SK-N-SH (cell line): Measurements from ENCODE around the gene DOCK6. TPM values are rescaled to one million over a fixed set of nuclear protein-coding genes. Genes with fewer than 3 reads are reported as not detected.

ENCODE experiments used
- CTCF ChIA-PET: fragments of 300-600, 350-600 bp; formaldehyde crosslinking; extraction: SDS; loops from one replicate; lab custom pipeline; 2021; lab: Yijun Ruan, JAX
- POLR2A ChIA-PET: fragments of 350-600 bp; sonication (Branson Sonifier 250); formaldehyde crosslinking; extraction: SDS; loops from one replicate; lab custom pipeline; 2020; ENCODE audit warnings: antibody characterized with exemption, inconsistent platforms; lab: Yijun Ruan, JAX
- DNase-seq: peaks from one replicate; pipeline ENCODE4 v3.0.0; 2012
- H2AFZ ChIP-seq: fragments of 200-600 bp; sonication (generic); 2 replicates; pipeline ENCODE4 v1.8.1; 2016; ENCODE audit warnings: antibody characterized with exemption, mild to moderate bottlenecking, low read depth
- H3F3A ChIP-seq: fragments of 200-600 bp; sonication (generic); replicated peaks from 2 replicates; pipeline ENCODE3; 2016; ENCODE audit warnings: antibody characterized with exemption, mild to moderate bottlenecking; ENCODE audit not compliant: insufficient read depth
- H3K27ac ChIP-seq, 2 experiments: fragments of 200-500 bp in 1 of 2; fragments of 200-600 bp in 1 of 2; sonication (Bioruptor generic) in 1 of 2; sonication (generic), shearing (Covaris generic) in 1 of 2; 2 replicates each; pipeline versions ENCODE4 v1.5.1 to v1.6.1; 2014 to 2016; ENCODE audit warnings: low read depth in 2 of 2, inconsistent platforms in 1 of 2, low read length in 1 of 2, mild to moderate bottlenecking in 1 of 2, mixed read lengths in 1 of 2
- H3K27me3 ChIP-seq: fragments of 200-600 bp; sonication (generic), shearing (Covaris generic); 2 replicates; pipeline ENCODE4 v1.6.1; 2016; ENCODE audit warnings: mixed run types; ENCODE audit not compliant: insufficient read depth
- H3K36me3 ChIP-seq, 2 experiments: fragments of 200-500 bp in 1 of 2; fragments of 200-600 bp in 1 of 2; sonication (Bioruptor generic) in 1 of 2; sonication (generic) in 1 of 2; replicated peaks in 1 of 2; 2 replicates each; pipeline versions ENCODE3 to v1.5.1; 2014 to 2016; ENCODE audit warnings: low read length in 1 of 2, mild to moderate bottlenecking in 1 of 2; ENCODE audit not compliant: insufficient read depth in 2 of 2, control insufficient read depth in 1 of 2
- H3K4me1 ChIP-seq, 2 experiments: fragments of 200-500 bp in 1 of 2; fragments of 200-600 bp in 1 of 2; sonication (Bioruptor generic) in 1 of 2; sonication (generic), shearing (Covaris generic) in 1 of 2; 2 replicates each; pipeline versions ENCODE4 v1.5.1 to v1.6.1; 2014 to 2016; ENCODE audit warnings: low read depth in 1 of 2, low read length in 1 of 2, mixed run types in 1 of 2; ENCODE audit not compliant: insufficient read depth in 2 of 2, control insufficient read depth in 1 of 2
- H3K4me2 ChIP-seq: fragments of 200-600 bp; sonication (generic), shearing (Covaris generic); 2 replicates; pipeline ENCODE4 v1.6.1; 2017; ENCODE audit warnings: mixed run types
- H3K4me3 ChIP-seq, 2 experiments: fragments of 200-500 bp in 1 of 2; fragments of 200-600 bp in 1 of 2; sonication (Bioruptor generic) in 1 of 2; sonication (generic), shearing (Covaris generic) in 1 of 2; 2 replicates each; pipeline versions ENCODE4 v1.5.1 to v1.8.1; 2014 to 2016; ENCODE audit warnings: low read depth in 2 of 2, inconsistent platforms in 1 of 2, low read length in 1 of 2, mild to moderate bottlenecking in 1 of 2, mixed read lengths in 1 of 2, moderate library complexity in 1 of 2
- H3K79me2 ChIP-seq: fragments of 200-600 bp; sonication (generic); 2 replicates; pipeline ENCODE4 v1.8.1; 2017; ENCODE audit warnings: mild to moderate bottlenecking; ENCODE audit not compliant: insufficient read depth
- H3K9ac ChIP-seq: fragments of 200-600 bp; sonication (generic); 2 replicates; pipeline ENCODE4 v1.6.1; 2017; ENCODE audit warnings: mixed run types
- H3K9me2 ChIP-seq: fragments of 200-600 bp; sonication (generic); 2 replicates; pipeline ENCODE4 v1.6.1; 2017; ENCODE audit warnings: mixed run types
- H3K9me3 ChIP-seq: fragments of 200-600 bp; sonication (generic); 2 replicates; pipeline ENCODE4 v1.6.1; 2017; ENCODE audit warnings: mixed run types, mild to moderate bottlenecking, moderate library complexity
- H4K20me1 ChIP-seq: fragments of 200-600 bp; sonication (generic); 2 replicates; pipeline ENCODE4 v1.6.1; 2017; ENCODE audit warnings: mild to moderate bottlenecking, mixed run types; ENCODE audit not compliant: insufficient read depth
- CTCF ChIP-seq: fragments of 200-600 bp; sonication (generic); IDR thresholded peaks from 2 replicates; pipeline ENCODE4 v1.6.1; 2017; ENCODE audit warnings: antibody characterized with exemption, mild to moderate bottlenecking, moderate library complexity
- FOSL2 ChIP-seq: IDR thresholded peaks from 2 replicates; pipeline ENCODE4 v1.4.0; 2012; ENCODE audit warnings: low read depth, mild to moderate bottlenecking, moderate library complexity, borderline replicate concordance
- FOXJ3 ChIP-seq: sonication (generic); formaldehyde crosslinking; IDR thresholded peaks from 2 replicates; pipeline ENCODE4 v1.5.1; 2020; ENCODE audit warnings: mild to moderate bottlenecking, missing genetic modification reagents
- IRF3 ChIP-seq: fragments of 150-350 bp; IDR thresholded peaks from 2 replicates; pipeline ENCODE4 v1.6.1; 2016; ENCODE audit warnings: mild to moderate bottlenecking, low read depth, low read length
- JUND ChIP-seq: IDR thresholded peaks from 2 replicates; pipeline ENCODE4 v1.4.0; 2012
- MXI1 ChIP-seq: IDR thresholded peaks from 2 replicates; pipeline ENCODE4 v1.6.1; 2012; ENCODE audit warnings: mild to moderate bottlenecking, low read depth, low read length, improper control_type of control experiment
- NFIC ChIP-seq: IDR thresholded peaks from 2 replicates; pipeline ENCODE4 v1.4.0; 2012; ENCODE audit warnings: borderline replicate concordance
- POLR2AphosphoS5 ChIP-seq: IDR thresholded peaks from 2 replicates; pipeline ENCODE4 v1.6.1; 2012; ENCODE audit warnings: low read depth, low read length
- RAD21 ChIP-seq: IDR thresholded peaks from 2 replicates; pipeline ENCODE4 v1.6.1; 2012; ENCODE audit warnings: mild to moderate bottlenecking, low read length
- RCOR1 ChIP-seq: fragments of 150-350 bp; IDR thresholded peaks from 2 replicates; pipeline ENCODE4 v1.6.1; 2017; ENCODE audit warnings: antibody characterized with exemption, low read length
- RFX5 ChIP-seq: IDR thresholded peaks from 2 replicates; pipeline ENCODE4 v1.6.1; 2012; ENCODE audit warnings: mild to moderate bottlenecking, improper control_type of control experiment, low read length
- SIN3A ChIP-seq: IDR thresholded peaks from 2 replicates; pipeline ENCODE4 v1.6.1; 2012; ENCODE audit warnings: low read depth, mild to moderate bottlenecking, low read length, moderate library complexity, borderline replicate concordance
- TAF1 ChIP-seq: IDR thresholded peaks from 2 replicates; pipeline ENCODE4 v1.6.1; 2012; ENCODE audit warnings: low read depth, mild to moderate bottlenecking, low read length, moderate library complexity, borderline replicate concordance
- TCF12 ChIP-seq: IDR thresholded peaks from 2 replicates; pipeline ENCODE4 v1.4.0; 2012
- USF1 ChIP-seq: IDR thresholded peaks from 2 replicates; pipeline ENCODE4 v1.4.0; 2012; ENCODE audit warnings: low read depth, borderline replicate concordance
- USF2 ChIP-seq: fragments of 150-350 bp; IDR thresholded peaks from 2 replicates; pipeline ENCODE4 v1.6.1; 2017; ENCODE audit warnings: antibody characterized with exemption, low read length, low read depth, borderline replicate concordance
- WGBS: methylation state at CpG from one replicate; pipeline ENCODE4 v1.1.6; 2017; ENCODE audit warnings: low lambda C conversion rate; 5-methylcytosine and 5-hydroxymethylcytosine counted together
- polyA plus RNA-seq, 3 experiments: library from polyadenylated mRNA; depleted of rRNA; stranded (reverse); fragments of >200 nt; gene quantifications; 2 replicates each; pipeline ENCODE4 v1.2.3, GENCODE V29; 2012

DOCK6 gene
- polyA plus RNA-seq, 1 of the 3 experiments (the other 2 are of a cell fraction): 18.3 TPM

GRCh38 chr19:11252665-11253355 lies 9.5 kb downstream of the DOCK6 start:
- ChIA-PET CTCF (interaction anchor here (0.6 to 6.6 kb wide), 2 partner anchors 10 to 547 kb away, joined by 3 to 48 read pairs; no protein-coding TSS in a partner anchor), POLR2A (no interaction called here)
- no peaks in the 10 kb centered on the region for H3K9me3 ChIP-seq
- H3K9me2 ChIP-seq: no peaks in the 10 kb centered on the region
- H3K4me2 ChIP-seq: no peak overlapping the region
- H3K27ac ChIP-seq: no peak overlapping the region
- H4K20me1 ChIP-seq: no peaks in the 10 kb centered on the region
- H3K4me1 ChIP-seq: no peaks in the 10 kb centered on the region; a peak in 1 of 4 replicates
- H3K4me3 ChIP-seq: no peak overlapping the region
- H3K27me3 ChIP-seq: no peaks in the 10 kb centered on the region
- TF ChIP-seq TCF12 (no peak), JUND (no peak), USF1 (no peak), RFX5 (no peak), NFIC (no peak), POLR2AphosphoS5 (no peak), RAD21 (no peak), FOXJ3 (CRISPR knock-in tag) (no peak), SIN3A (no peak), RCOR1 (no peak), USF2 (no peak), CTCF (no peak), TAF1 (no peak), FOSL2 (no peak), MXI1 (no peak), IRF3 (no peak)
- 94% methylated on average over 16 of the region's 19 CpGs for WGBS
- peaks cover 9 to 20% of the 10 kb centered on the region in 2 experiments for H3K36me3 ChIP-seq
- no peak overlapping the region for H3K9ac ChIP-seq
- H2AFZ ChIP-seq: no peak overlapping the region
- no peaks in the 10 kb centered on the region for H3F3A ChIP-seq
- H3K79me2 ChIP-seq: no peaks in the 10 kb centered on the region
- no peak for DNase-seq
